GM21367 (cell line): ENCODE results near the gene EIF2AK2.
A peak's percentile ranks its signal among the peaks of the same experiment; 100 is the strongest.

Experiments
- ATAC-seq: cut with Tn5 transposase; IDR thresholded peaks from one replicate; pipeline ENCODE4 v1.9.1; 2021; ENCODE audit not compliant: unreplicated experiment

The EIF2AK2 gene

GRCh38 chr2:37173741-37174140, 17.0 kb upstream of the EIF2AK2 start:
- no peak for ATAC-seq

GRCh38 chr2:37171624-37171950, 14.8 kb upstream of the EIF2AK2 start:
- no peak for ATAC-seq

DNA sequence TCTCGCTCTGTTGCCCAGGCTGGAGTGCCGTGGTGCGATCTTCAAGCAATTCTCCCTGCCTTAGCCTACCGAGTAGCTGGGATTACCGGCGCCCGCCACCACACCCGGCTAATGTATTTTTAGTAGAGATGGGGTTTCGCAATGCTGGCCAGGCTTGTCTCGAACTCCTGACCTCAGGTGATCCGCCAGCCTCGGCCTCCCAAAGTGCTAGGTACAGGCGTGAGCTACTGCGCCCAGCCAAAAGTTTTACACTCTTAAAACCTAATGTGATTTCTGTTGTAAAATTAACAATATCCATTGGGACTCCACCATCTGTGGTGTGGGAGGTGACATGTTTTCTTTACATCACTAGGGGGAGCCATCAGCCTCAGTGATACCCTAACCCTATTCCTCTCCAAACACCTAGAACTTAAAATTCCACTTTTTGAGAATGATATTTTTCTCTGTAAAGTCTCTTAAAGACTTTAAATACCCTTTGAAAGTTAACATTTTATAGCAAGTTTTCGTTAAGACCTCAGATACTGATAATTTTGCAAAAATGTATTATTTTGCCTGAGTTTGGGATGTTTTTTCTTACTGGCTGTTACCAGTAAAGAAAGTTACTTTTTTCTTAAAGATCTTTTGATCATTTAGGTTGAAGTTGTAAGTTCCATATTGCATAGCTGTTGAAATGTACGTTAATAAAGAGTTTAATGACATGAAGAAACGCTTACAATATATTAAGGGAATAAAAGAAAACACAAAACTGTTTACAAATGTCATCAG, 11.6 kb upstream of the EIF2AK2 start:
- ATAC-seq = no peak

- ATAC-seq = no peak
These were observed 10.9 kb upstream of the EIF2AK2 start for GRCh38 chr2:37167636-37168180.

- no peak for ATAC-seq
These were observed 8.0 kb upstream of the EIF2AK2 start for GRCh38 chr2:37164757-37165156.

- peak; percentile 27 for ATAC-seq
These were observed 516 bp downstream of the EIF2AK2 start for GRCh38 chr2:37156071-37156856.

GRCh38 chr2:37154785-37155184, 2.0 kb downstream of the EIF2AK2 start:
- no peak for ATAC-seq

DNA sequence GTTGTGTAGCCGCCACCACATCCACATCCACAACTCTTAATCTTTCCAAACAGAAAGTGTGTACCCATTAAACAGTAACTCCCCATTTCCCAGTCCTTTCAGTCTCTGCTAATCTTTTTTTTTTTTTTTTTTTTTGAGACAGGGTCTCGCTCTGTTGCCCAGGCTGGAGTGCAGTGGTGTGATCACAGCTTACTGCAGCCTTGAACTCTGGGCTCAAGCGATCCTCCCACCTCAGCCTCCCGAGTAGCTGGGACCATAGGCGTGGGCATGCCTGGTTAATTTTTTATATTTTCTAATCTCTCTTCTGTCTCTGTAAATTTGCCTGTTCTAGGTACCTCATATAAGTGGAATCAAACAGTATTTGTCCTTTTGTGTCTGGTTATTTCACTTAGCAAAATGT, 3.6 kb downstream of the EIF2AK2 start:
- no peak for ATAC-seq

- ATAC-seq = no peak
These were observed 7.0 kb downstream of the EIF2AK2 start for GRCh38 chr2:37149626-37150322.

DNA sequence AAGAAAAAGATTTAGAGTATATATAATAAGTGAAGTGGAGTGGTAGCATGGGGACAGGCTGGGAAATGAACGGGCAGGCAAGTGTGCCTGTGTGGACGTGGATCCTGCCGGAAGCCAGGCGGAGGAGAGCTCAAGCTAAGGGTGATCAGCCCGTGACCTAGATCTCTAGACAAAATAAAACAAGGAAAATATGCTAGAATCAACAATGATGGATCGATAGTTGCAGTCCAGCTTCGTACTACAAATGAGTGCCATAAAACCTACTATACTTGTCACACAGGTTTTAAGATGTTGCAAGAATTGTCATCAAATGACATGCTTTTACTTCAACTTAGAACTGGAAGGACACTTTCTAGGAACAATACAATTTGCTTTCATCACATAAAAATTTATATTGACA, 8.5 kb downstream of the EIF2AK2 start:
- no peak for ATAC-seq

- no peak for ATAC-seq
These were observed 10.7 kb downstream of the EIF2AK2 start for GRCh38 chr2:37146062-37146461.

- no peak for ATAC-seq
These were observed 12.8 kb downstream of the EIF2AK2 start for GRCh38 chr2:37143974-37144373.

- no peak for ATAC-seq
These were observed 14.2 kb downstream of the EIF2AK2 start for GRCh38 chr2:37142546-37142945.

DNA sequence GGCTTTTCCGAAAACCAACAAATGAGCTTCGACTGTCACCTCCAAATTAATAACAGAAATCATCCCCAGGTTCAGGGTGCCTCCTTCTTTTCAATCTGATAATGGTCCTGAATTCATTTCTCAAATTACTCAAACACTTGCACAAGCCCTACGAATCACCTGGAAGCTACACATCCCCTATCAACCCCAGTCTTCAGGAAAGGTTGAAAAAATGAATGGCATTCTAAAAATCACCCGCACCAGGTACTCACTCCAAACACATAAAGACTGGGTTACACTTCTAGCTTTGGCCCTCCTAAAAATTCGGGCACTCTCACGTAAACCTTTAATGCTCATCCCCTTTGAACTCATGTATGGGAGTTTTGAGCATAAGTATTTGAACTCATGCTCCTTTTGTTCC, 23.9 kb downstream of the EIF2AK2 start:
- no peak for ATAC-seq

DNA sequence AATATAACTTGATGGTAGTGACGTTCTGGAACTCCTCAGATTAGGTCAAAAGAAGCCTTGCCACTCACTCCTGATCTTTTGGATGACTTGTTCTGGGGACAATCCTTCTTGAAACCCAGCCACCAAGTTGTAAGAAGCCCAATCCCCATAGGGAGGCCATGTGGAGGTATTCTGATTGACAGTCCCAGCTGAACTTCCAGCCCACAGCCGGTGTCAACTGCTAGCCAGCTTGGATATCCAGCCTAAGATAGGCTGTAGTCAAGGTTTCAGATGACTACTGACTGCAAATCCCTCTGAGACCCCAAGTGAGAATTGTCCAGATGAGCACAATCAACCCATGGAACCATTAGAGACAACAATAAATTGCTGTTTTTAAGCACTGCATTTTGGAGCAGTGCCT, 31.4 kb downstream of the EIF2AK2 start:
- no peak for ATAC-seq

DNA sequence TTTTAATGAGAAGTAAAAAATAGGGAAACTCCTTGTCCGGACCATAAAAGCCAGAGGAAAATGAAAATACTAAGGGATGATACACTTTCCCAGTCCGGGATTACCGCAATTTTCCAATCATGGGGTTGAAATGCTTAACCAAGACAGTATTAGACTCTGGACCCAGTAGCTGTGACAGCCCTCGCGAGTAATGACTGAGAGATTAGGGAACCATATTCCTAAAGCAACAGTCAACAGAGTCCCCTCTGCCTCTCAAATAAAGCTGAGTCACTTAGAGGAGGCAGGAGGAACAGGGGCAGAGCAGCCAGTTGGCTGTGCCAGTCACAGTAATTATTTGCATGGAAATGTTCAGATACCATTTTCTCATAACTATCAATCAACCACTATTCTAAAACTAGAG, 37.6 kb downstream of the EIF2AK2 start:
- no peak for ATAC-seq

GRCh38 chr2:37117566-37117965, 39.2 kb downstream of the EIF2AK2 start:
- no peak for ATAC-seq

DNA sequence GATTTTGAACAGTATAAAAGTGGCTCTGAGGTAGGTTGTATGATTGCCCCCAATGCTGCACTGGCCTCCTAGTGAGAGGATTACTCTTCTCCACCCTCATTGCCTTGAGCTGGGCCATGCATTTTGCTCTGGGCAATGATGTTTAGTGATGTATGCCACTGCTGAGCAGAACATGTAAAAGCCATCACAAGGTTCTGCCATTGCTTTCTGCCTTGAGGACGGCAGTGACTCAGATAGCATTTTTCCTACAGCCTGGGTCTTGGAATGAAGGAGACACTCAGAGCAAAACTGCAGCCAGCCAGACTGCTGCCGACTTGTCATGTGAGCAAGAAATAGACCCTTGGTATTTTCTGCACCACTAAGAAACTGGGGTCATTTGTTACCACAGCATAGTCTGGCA, 44.8 kb downstream of the EIF2AK2 start:
- no peak for ATAC-seq

DNA sequence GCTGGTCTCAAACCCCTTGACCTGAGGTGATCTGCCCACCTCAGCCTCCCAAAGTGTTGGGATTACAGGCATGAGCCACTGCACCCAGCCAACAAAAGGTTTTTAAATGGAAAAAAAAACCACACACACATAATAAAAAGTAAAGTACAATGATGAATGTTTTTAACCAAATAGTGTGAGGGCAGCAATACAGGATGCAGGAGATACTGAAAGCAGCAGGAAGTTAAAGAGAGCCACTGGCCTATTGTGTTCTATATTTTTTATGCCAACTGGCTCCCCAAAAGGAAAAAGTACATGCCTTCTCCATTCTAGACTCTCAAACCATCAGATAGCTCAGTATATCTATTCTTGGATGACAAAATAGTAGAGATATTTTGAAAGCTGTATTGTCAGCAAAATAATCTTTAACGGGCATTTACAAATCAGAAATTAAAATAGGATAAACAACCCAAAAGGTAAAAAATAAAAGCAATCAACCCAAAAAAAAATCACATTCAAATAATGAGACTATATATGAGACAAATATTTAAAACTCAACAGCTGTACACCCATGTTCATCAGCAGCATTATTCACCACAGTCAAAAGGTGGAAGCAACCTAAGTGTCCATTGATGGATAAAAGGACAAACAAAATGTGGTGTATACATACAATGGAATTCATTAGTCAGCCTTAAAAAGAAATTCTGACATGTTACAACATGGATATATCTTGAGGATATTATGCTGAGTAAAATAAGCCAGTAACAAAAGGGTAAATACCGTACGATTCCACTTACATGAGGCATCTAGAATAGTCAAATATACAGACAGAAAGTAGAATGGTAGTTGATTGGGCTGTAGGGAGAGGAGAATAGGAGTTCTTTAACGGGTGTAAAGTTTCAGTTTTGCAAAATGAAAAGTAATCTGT, 46.2 kb downstream of the EIF2AK2 start:
- no peak for ATAC-seq

- ATAC-seq = no peak
These were observed 47.3 kb downstream of the EIF2AK2 start for GRCh38 chr2:37109523-37109922.

- ATAC-seq = no peak
These were observed 51.6 kb downstream of the EIF2AK2 start for GRCh38 chr2:37105150-37105549.
